Daoy (cell line): ENCODE data around the gene ENTR1. TPM values are rescaled to one million over a fixed set of nuclear protein-coding genes. Genes with fewer than 3 reads are reported as not detected.
"Not testable (repeated sequence)": the region's sequence is repeated elsewhere in the genome, so short reads cannot be mapped to it uniquely, and the experiment has no call there.

Experiments used
- DNase-seq: peaks from one replicate; pipeline ENCODE4 v3.0.0-alpha.2; 2015; ENCODE audit warnings: low read depth
- total RNA-seq: library from RNA; depleted of rRNA; stranded (reverse); fragments of >200 nt; shearing (Covaris generic); gene quantifications from 2 replicates; pipeline ENCODE4 v1.2.3, GENCODE V29; 2014

The ENTR1 gene
- total RNA-seq, 1 experiment from 2014 or later, result 85.3 TPM

DNA sequence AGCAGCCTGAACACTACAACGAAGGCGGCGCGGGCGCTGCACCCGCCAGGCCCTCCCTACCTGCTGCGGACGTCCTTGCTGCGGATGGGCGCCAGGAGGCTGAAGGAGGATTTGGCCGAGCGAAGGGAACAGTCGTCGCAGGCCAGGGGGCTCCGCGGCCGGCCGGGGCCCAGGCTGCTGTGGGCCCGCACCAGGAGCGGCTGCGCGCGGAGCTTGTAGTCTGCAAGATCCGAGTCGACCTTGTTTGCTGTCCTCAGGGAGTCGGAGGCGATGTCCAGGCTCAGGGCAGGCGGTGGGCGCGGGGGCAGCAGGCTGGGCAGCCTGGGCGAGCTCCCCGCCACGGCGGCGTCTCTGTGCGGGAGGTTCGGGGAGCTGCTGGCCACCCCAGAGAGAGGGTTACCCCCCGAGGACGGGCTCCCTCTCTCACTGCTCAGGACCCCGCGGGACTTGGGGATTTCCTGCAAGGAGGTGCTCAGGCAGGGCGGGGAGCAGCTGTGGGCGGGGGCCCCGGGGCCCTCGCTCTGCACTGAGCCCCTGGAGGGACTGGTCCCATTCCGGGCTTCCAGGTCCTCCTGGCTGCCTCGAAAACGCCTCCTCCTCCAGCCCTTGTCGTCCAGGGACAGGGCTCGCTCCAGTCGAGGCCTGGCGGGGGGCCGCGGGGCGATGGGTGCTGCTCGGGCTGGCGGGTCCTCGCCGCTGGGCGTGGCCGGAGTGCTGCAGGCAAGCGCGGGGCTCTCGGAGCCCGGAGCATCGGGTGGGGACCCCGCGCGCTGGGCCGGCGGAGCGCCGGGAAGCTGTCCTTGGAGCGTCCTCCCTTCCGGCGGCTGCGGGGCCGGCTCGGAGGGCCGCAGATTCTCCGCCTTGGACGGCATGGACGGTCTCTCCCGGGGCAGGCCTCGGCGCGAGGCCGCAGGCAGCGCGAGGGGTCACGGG, 28.4 kb upstream of the ENTR1 start:
- DNase-seq, result peak; percentile 52

- no peak for DNase-seq
Measured at GRCh38 chr9:136437839-136438547, 27.6 kb upstream of the ENTR1 start.

- DNase-seq, result no peak
Measured at GRCh38 chr9:136437430-136437829, 27.0 kb upstream of the ENTR1 start.

- no peak for DNase-seq
Measured at GRCh38 chr9:136436055-136436634, 25.7 kb upstream of the ENTR1 start.

GRCh38 chr9:136434580-136435169, 24.3 kb upstream of the ENTR1 start:
- DNase-seq, result no peak

- no peak for DNase-seq
Measured at GRCh38 chr9:136433849-136434579, 23.6 kb upstream of the ENTR1 start.

GRCh38 chr9:136433043-136433715, 22.8 kb upstream of the ENTR1 start:
- DNase-seq, result no peak

DNA sequence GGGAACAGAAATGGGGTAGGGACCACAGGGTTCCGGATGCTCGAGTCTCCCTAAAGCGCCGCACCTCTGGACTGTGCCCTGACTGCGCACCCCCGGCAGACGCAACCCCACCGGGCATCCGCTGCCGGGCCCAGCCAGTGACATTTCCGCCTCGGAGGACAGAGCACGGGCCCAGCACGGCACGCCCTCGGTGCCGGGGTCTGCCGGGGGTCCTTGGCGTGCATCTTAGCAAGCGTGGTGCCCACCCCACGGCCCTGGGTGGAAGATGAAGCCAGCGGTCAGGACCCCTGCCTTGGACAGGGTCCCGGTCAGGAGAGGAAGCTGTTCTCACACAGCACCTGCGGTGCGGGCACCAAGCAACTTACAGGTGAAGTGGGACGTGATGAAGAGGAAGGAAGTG, 22.2 kb upstream of the ENTR1 start:
- no peak for DNase-seq

DNA sequence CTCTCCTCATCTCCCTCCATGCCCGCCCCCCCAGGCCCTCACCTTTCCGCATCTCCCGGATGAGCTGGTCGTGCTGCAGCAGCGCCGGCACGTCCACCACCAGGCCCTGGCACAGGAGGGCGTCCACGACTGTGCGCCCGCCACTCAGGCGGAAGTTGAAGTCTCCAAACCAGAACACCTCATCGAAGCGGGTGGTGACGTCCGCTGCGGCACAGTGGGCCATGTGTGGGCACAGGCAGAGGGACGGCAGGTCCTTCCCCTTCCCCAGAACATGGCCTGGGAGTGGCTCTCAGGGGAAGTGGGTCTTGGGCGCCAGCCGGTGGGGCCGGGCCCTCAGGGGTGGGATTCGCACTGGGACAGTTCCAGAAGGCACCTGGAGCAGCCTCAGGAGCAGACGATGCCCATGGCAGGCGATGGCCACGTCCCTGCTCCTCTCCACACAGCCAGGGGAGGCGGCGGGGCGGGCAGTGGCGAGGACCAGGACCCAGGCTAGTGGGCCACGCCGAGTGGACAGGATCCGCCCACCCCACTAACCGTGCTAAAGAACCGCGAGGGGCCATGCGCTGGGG, 21.5 kb upstream of the ENTR1 start:
- DNase-seq, result no peak

DNA sequence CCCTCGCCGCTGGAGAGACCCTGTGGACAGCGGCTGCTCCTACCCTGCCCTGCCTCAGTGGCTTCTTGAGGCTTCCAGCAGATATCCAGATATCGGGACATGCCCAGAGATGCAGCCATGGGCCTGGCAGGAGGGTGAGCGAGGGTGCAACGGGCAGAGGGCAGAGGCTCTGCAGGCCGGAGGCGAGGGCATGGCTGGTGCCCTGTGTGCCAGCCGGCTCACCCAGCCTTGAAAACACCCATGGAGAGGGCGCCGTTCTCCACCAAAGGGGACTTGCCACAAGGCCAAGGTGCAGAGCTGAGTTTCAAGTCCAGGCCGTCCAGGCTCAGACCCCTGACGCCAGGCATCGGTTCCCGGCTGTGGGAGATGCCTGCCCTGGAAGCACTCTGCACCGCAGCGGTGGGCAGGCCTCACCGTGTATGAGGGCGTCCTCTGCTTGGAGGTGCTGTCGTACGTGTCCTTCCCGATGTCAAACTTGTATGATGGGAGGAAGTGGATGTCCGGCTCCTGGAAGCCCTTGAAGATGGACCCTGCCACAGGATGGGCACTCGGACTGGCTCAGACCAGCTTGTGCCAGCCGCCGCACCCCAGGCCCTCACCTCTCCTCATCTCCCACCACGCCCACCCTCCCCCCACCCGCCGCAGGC, 20.3 kb upstream of the ENTR1 start:
- no peak for DNase-seq

GRCh38 chr9:136429683-136430491, 19.5 kb upstream of the ENTR1 start:
- DNase-seq, result no peak

GRCh38 chr9:136429075-136429628, 18.7 kb upstream of the ENTR1 start:
- DNase-seq, result no peak

- no peak for DNase-seq
Measured at GRCh38 chr9:136426787-136427186, 16.4 kb upstream of the ENTR1 start.

- DNase-seq, result not testable (repeated sequence)
Measured at GRCh38 chr9:136425367-136425766, 15.0 kb upstream of the ENTR1 start.

GRCh38 chr9:136424750-136425362, 14.4 kb upstream of the ENTR1 start:
- DNase-seq, result no peak

- no peak for DNase-seq
Measured at GRCh38 chr9:136423432-136424146, 13.2 kb upstream of the ENTR1 start.

DNA sequence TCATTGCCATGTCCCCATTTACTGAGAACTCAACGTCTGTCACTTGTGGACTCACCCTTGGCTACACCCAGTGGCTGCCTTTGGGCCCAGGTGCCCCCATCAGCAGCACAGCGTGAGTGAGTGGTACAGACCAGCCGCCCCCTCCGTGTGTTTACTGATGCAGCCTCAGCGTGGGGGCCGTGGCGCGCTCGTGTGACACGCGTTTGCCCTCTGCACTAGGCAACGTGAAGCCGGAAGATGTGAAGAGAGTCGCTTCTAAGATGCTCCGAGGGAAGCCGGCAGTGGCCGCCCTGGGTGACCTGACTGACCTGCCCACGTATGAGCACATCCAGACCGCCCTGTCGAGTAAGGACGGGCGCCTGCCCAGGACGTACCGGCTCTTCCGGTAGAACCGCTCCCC, 12.5 kb upstream of the ENTR1 start:
- no peak for DNase-seq

- no peak for DNase-seq
Measured at GRCh38 chr9:136421791-136422190, 11.4 kb upstream of the ENTR1 start.
